Gastrocnemius medialis (tissue), 4 donors: ENCODE data around the gene OBSCN.

Source experiments
- CTCF ChIP-seq, 5 experiments: fragments of 450-650 bp in 3 of 5; fragments of 200-600 bp in 2 of 5; sonication (generic) in 2 of 5; IDR thresholded peaks in 4 of 5; conservative IDR thresholded peaks in 1 of 5; 1 replicate in 4 of 5; 2 replicates in 1 of 5; pipeline ENCODE4 v1.5.1; 2016 to 2019; ENCODE audit warnings: antibody characterized with exemption in 5 of 5, mild to moderate bottlenecking in 3 of 5, moderate library complexity in 3 of 5
- POLR2A ChIP-seq, 2 donors: fragments of 450-650 bp; IDR thresholded peaks; one replicate each; pipeline ENCODE4 v1.6.1; 2017; ENCODE audit warnings: antibody characterized with exemption in 2 of 2, mild to moderate bottlenecking in 2 of 2, moderate library complexity in 2 of 2

- no peak for TF ChIP-seq CTCF (IDR thresholded peaks at IDR 0.05 in 4 of 5, conservative IDR thresholded peaks at IDR 0.05 in 1 of 5)
- TF ChIP-seq POLR2A (IDR thresholded peaks at IDR 0.05): peak; percentile 46 to 48
Measured at GRCh38 chr1:228197555-228198147, 10.2 kb upstream of the OBSCN start.
